Hematopoietic multipotent progenitor cell (in vitro differentiated cells): ENCODE results near the gene NLRP2B. TPM values are rescaled to one million over a fixed set of nuclear protein-coding genes. Genes with fewer than 3 reads are reported as not detected.

Experiments
- total RNA-seq: library from RNA; depleted of rRNA; stranded (reverse); fragments of >200 nt; gene quantifications from one replicate; pipeline ENCODE4 v1.2.3, GENCODE V29; 2012

Gene NLRP2B
- total RNA-seq, 1 donor: not detected

Other genes with a start within 250 kb of the NLRP2B start
- gene ZXDB, start 88.2 kb downstream of the NLRP2B start, total RNA-seq: 15.1 TPM
- 15.6 TPM for gene ZXDA, start 230.2 kb upstream of the NLRP2B start, total RNA-seq